Measurements from ENCODE around the gene MMP14.

Gene MMP14

GRCh38 chr14:22893706-22894105, 57.3 kb downstream of the MMP14 start:
- TF ChIP-seq CTCF (IDR thresholded peaks at IDR 0.05; ENCODE audit: borderline replicate concordance, control extremely low read depth, extremely low read depth, insufficient read depth, missing control alignments): no peak
- DNase-seq (ENCODE audit: low spot score): no peak
- in situ Hi-C loops (cut with MboI; ENCODE audit: low sequenced_read_pairs, unreplicated experiment): no loop called here

GRCh38 chr14:22895402-22895801, 59.0 kb downstream of the MMP14 start:
- DNase-seq (ENCODE audit: low spot score): no peak
- in situ Hi-C loops (cut with MboI; ENCODE audit: low sequenced_read_pairs, unreplicated experiment): no loop called here
- TF ChIP-seq CTCF (IDR thresholded peaks at IDR 0.05; ENCODE audit: borderline replicate concordance, control extremely low read depth, extremely low read depth, insufficient read depth, missing control alignments): no peak

GRCh38 chr14:22896356-22896755, 60.0 kb downstream of the MMP14 start:
- in situ Hi-C loops (cut with MboI; ENCODE audit: low sequenced_read_pairs, unreplicated experiment): no loop called here
- no peak for DNase-seq (ENCODE audit: low spot score)
- no peak for TF ChIP-seq CTCF (IDR thresholded peaks at IDR 0.05; ENCODE audit: borderline replicate concordance, control extremely low read depth, extremely low read depth, insufficient read depth, missing control alignments)

DNA sequence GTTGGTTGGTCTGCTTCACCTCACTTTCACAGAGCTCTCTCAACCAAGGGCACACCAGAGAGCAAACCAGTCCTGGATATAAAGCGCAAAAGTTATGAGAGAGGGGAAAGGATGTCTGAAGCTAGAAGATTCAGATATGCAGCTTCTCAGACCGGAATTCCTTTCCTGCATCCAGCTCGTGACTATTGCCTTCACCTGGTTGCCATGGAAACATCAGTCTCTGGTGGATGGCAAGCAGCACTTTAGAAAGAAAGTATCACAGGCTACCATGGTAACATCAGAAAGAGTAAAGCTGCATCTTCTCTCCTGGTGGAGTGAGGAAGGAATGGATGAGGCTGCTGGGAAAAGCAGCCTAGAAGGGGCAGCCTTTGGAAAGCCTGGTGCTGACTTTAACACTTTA, 60.4 kb downstream of the MMP14 start:
- in situ Hi-C loops (cut with MboI; ENCODE audit: low sequenced_read_pairs, unreplicated experiment): no loop called here
- no peak for DNase-seq (ENCODE audit: low spot score)
- no peak for TF ChIP-seq CTCF (IDR thresholded peaks at IDR 0.05; ENCODE audit: borderline replicate concordance, control extremely low read depth, extremely low read depth, insufficient read depth, missing control alignments)

DNA sequence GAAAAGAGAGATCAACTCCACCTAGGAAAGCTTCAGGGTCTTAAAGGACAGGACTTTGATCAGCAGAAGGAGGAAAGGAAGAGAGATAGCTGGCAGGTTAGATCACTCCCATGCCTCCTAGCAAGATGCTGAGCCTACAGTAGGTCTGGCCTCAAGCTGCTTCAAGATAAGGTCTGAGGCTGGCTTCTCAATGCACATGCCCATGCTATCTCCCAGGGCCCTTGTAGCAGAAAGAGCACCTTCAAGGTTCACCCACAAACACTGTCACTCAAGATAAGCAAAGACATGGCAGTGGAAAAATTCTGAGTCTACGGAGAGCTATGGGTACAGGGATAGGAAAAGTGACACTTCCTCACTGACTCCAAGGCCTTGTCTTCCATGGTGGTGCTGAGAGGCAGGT, 61.0 kb downstream of the MMP14 start:
- DNase-seq (ENCODE audit: low spot score): no peak
- TF ChIP-seq CTCF (IDR thresholded peaks at IDR 0.05; ENCODE audit: borderline replicate concordance, control extremely low read depth, extremely low read depth, insufficient read depth, missing control alignments): no peak
- in situ Hi-C loops (cut with MboI; ENCODE audit: low sequenced_read_pairs, unreplicated experiment): no loop called here

Measured in GM13976 (cell line).